K562 (cell line): ENCODE measurements around the gene TICAM1. TPM values are rescaled to one million over a fixed set of nuclear protein-coding genes. Genes with fewer than 3 reads are reported as not detected.

ENCODE experiments used
- CREBBP ChIP-seq: IDR thresholded peaks from one replicate; pipeline ENCODE4 v1.6.1; 2012; ENCODE audit warnings: low read depth, mild to moderate bottlenecking, control low read depth, inconsistent platforms, low read length
- FOXJ2 ChIP-seq: fragments of 200-800 bp; sonication (Bioruptor generic); IDR thresholded peaks from 2 replicates; pipeline ENCODE4 v1.6.1; 2016; ENCODE audit warnings: missing genetic modification characterization, missing compliant biosample characterization
- HCFC1 ChIP-seq: IDR thresholded peaks from 2 replicates; pipeline ENCODE4 v1.6.1; 2012; ENCODE audit warnings: low read depth, low read length, improper control_type of control experiment
- HDAC1 ChIP-seq, 2 experiments: fragments of 450-650 bp; IDR thresholded peaks; 2 replicates each; pipeline ENCODE4 v1.6.1; 2016 to 2017; ENCODE audit warnings: inconsistent platforms in 1 of 2, mild to moderate bottlenecking in 1 of 2, moderate library complexity in 1 of 2
- IRF9 ChIP-seq: fragments of 450-650 bp; IDR thresholded peaks from 2 replicates; pipeline ENCODE4 v1.6.1; 2016; ENCODE audit warnings: missing biosample characterization, missing genetic modification characterization
- KDM1A ChIP-seq, 2 experiments: fragments of 450-650 bp; IDR thresholded peaks; 2 replicates each; pipeline ENCODE4 v1.6.1; 2016; ENCODE audit warnings: mild to moderate bottlenecking in 2 of 2
- LCOR ChIP-seq: sonication (generic); formaldehyde crosslinking; IDR thresholded peaks from 2 replicates; pipeline ENCODE4 v1.8.0; 2022; ENCODE audit warnings: mild to moderate bottlenecking, missing genetic modification reagents
- LEF1 ChIP-seq: fragments of 450-650 bp; IDR thresholded peaks from 2 replicates; pipeline ENCODE4 v1.6.1; 2016; ENCODE audit warnings: mild to moderate bottlenecking
- SAFB2 ChIP-seq: fragments of 200-400 bp; formaldehyde crosslinking; IDR thresholded peaks from 2 replicates; pipeline ENCODE4 v1.6.1; 2018; ENCODE audit warnings: borderline replicate concordance, low read length, low read depth, moderate library complexity; ENCODE audit not compliant: severe bottlenecking
- SRSF9 ChIP-seq: fragments of 200-400 bp; formaldehyde crosslinking; IDR thresholded peaks from 2 replicates; pipeline ENCODE4 v1.6.1; 2017; ENCODE audit warnings: low read depth, low read length, borderline replicate concordance
- TBL1XR1 ChIP-seq, 2 experiments: IDR thresholded peaks; 2 replicates each; pipeline ENCODE4 v1.6.1; 2012; ENCODE audit warnings: improper control_type of control experiment in 2 of 2, low read length in 2 of 2, mild to moderate bottlenecking in 1 of 2
- THRB ChIP-seq: fragments of 450-650 bp; formaldehyde crosslinking; conservative IDR thresholded peaks from 2 replicates; pipeline ENCODE4 v1.4.0; 2022; ENCODE audit warnings: mild to moderate bottlenecking, missing genetic modification characterization
- ZBTB40 ChIP-seq, 2 experiments: fragments of 450-650 bp in 1 of 2; sonication (generic) in 1 of 2; formaldehyde crosslinking in 1 of 2; IDR thresholded peaks; 2 replicates each; pipeline versions ENCODE4 v1.7.1 to v1.9.0; 2016 to 2022; ENCODE audit warnings: inconsistent platforms in 1 of 2, mild to moderate bottlenecking in 1 of 2, missing genetic modification reagents in 1 of 2
- ZNF175 ChIP-seq: fragments of 200-800 bp; sonication (Bioruptor generic); IDR thresholded peaks from 2 replicates; pipeline ENCODE4 v1.6.1; 2016; ENCODE audit warnings: low read depth, mild to moderate bottlenecking, missing genetic modification characterization, missing compliant biosample characterization
- ZNF589 ChIP-seq: fragments of 200-800 bp; sonication (Bioruptor generic); IDR thresholded peaks from 2 replicates; pipeline ENCODE4 v1.6.1; 2016; ENCODE audit warnings: low read depth, missing genetic modification characterization, missing compliant biosample characterization
- ZNF668 ChIP-seq: fragments of 250-450 bp; sonication (Bioruptor Pico); IDR thresholded peaks from 2 replicates; pipeline ENCODE4 v1.8.0; 2022; ENCODE audit warnings: mild to moderate bottlenecking, inconsistent platforms
- polyA plus RNA-seq, 8 experiments: library from polyadenylated mRNA; depleted of rRNA in 4 of 8; stranded (reverse) in 5 of 8; unstranded in 3 of 8; fragments of >200 nt; fragmentation: Nextera tagmentation in 2 of 8; fragmentation: Illumina TruSeq in 1 of 8; extraction: Ambion mirVana in 2 of 8; extraction: Trizol in 1 of 8; gene quantifications; 2 replicates each; pipeline versions ENCODE4 v1.2.1 to v1.2.3, GENCODE V29; 2011 to 2014; ENCODE audit warnings: inconsistent platforms in 1 of 8, missing spikeins in 1 of 8
- total RNA-seq, 7 experiments: library from RNA; depleted of rRNA in 6 of 7; stranded (reverse); fragments of >200 nt in 6 of 7; fragmentation: Illumina TruSeq in 2 of 7; extraction: Trizol in 2 of 7; gene quantifications; 2 replicates each; pipeline versions ENCODE4 v1.2.1 to v1.2.3, GENCODE V29; 2011 to 2021; ENCODE audit warnings: low replicate concordance in 1 of 7

Gene TICAM1
- total and polyA plus RNA-seq, 9 of the 15 experiments (the other 6 are each of a cell fraction or from before 2014, with no cell fraction given) = 0.07 to 11.6 (median 1.5) TPM

- TF ChIP-seq SAFB2 (no peak), FOXJ2 (tag) (peak; percentile 93), HDAC1 (IDR thresholded peaks at IDR 0.05) (peak; percentile 93 to 100), LCOR (CRISPR knock-in tag) (peak; percentile 100), HCFC1 (peak; percentile 70), ZNF589 (peak; percentile 96), THRB (CRISPR knock-in tag) (peak; percentile 88), ZNF175 (CRISPR knock-in tag) (peak; percentile 96), ZNF668 (CRISPR knock-in tag) (peak; percentile 95), CREBBP (no peak), KDM1A (IDR thresholded peaks at IDR 0.05) (peak; percentile 13 to 64; a peak in 3 of 4 replicates), LEF1 (no peak), TBL1XR1 (IDR thresholded peaks at IDR 0.05; ENCODE audit: low read length in 2 of 2) (peak in 1 of 2 experiments; percentile 51; a peak in 1 of 4 replicates), SRSF9 (no peak), IRF9 (peak; percentile 85), ZBTB40 (IDR thresholded peaks at IDR 0.05) (peak; percentile 98), ZBTB40 (CRISPR knock-in tag; IDR thresholded peaks at IDR 0.05) (peak; percentile 93)
Observed at GRCh38 chr19:4768934-4769777, 62.4 kb downstream of the TICAM1 start (continued).
